ENCODE measurements around the gene PCSK5.

PCSK5 gene

DNA sequence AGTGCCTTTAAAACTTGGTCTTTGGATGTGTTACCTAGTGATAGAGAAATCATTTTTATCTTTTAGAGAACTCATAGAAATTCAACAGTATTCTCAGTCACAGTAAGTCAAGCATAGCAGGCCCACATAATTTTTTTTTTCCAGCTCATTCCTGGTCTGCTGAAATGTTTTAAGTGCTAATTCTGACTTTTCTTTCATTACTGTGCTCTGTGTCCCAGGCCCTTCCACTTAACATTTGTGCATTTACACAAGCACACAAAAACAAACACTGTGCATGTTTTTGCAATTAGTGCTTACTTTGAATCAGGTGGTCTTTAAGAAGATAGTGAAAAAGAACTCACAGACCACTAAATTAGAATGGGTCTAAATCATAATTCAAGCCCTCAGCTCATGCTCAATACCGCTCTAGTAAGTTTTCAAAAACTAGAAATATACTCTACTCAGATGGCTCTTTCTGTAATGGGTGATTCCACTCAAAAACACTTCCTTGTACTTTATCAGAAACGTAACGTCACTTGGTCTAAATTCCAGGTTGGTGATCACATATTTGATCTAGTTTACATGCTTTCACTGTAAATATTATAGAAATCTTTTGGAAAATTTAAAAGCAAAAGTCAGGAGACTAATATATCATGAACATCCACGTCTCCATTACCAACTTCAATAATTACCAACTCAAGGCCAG, 107.8 kb downstream of the PCSK5 start:
- DNase-seq (ENCODE audit: extremely low read depth, low read depth) = no peak
- H3K4me3 ChIP-seq (replicated peaks; ENCODE audit: low read depth, low read length) = no peak overlapping the region
- TF ChIP-seq, protein P1, sequence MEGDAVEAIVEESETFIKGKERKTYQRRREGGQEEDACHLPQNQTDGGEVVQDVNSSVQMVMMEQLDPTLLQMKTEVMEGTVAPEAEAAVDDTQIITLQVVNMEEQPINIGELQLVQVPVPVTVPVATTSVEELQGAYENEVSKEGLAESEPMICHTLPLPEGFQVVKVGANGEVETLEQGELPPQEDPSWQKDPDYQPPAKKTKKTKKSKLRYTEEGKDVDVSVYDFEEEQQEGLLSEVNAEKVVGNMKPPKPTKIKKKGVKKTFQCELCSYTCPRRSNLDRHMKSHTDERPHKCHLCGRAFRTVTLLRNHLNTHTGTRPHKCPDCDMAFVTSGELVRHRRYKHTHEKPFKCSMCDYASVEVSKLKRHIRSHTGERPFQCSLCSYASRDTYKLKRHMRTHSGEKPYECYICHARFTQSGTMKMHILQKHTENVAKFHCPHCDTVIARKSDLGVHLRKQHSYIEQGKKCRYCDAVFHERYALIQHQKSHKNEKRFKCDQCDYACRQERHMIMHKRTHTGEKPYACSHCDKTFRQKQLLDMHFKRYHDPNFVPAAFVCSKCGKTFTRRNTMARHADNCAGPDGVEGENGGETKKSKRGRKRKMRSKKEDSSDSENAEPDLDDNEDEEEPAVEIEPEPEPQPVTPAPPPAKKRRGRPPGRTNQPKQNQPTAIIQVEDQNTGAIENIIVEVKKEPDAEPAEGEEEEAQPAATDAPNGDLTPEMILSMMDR (IDR thresholded peaks at IDR 0.05; ENCODE audit: low read depth, low read length, missing control alignments) = no peak

DNA sequence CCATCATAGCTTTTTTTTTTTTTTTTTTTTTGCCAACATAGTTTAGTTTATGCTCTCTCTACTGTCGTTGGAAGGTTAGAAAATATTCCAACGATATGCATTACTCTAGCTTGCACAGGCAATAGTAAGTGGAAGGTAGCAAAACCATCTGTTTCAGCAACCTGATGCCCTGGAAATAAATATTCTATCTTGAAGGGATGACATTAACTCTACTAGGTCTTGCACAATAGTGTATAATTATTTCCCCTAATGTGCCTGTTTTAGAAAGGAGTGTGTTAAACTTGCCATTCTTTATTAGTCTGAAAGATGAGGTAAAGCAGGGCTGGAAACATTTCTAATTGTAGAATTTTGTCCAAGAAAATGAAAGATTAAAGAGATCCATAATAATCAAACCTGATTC, 111.0 kb downstream of the PCSK5 start:
- TF ChIP-seq, protein P1 (IDR thresholded peaks at IDR 0.05; ENCODE audit: low read depth, low read length, missing control alignments) = no peak
- H3K4me3 ChIP-seq (replicated peaks; ENCODE audit: low read depth, low read length) = no peak overlapping the region
- DNase-seq (ENCODE audit: extremely low read depth, low read depth) = no peak

DNA sequence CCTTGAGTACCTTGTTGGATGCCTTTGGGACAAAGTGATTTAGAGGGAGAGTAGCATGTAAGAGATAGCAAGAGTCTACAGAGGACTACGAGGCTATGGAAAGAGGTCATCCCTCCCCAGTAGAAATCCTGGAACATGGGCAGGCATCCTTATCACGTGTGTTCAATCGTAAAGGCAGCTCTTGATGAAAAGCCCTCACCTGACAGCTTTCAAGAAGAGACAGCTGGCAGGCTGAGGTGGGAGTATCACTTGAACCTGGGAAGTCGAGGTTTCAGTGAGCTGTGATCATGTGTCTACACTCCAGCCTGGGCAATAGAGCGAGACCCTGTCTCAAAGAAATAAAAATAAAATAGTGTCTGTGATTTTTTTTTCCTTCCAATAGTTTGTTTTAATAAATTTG, 112.6 kb downstream of the PCSK5 start:
- DNase-seq (ENCODE audit: extremely low read depth, low read depth) = no peak
- no peak overlapping the region for H3K4me3 ChIP-seq (replicated peaks; ENCODE audit: low read depth, low read length)
- TF ChIP-seq, protein P1 (IDR thresholded peaks at IDR 0.05; ENCODE audit: low read depth, low read length, missing control alignments) = no peak

DNA sequence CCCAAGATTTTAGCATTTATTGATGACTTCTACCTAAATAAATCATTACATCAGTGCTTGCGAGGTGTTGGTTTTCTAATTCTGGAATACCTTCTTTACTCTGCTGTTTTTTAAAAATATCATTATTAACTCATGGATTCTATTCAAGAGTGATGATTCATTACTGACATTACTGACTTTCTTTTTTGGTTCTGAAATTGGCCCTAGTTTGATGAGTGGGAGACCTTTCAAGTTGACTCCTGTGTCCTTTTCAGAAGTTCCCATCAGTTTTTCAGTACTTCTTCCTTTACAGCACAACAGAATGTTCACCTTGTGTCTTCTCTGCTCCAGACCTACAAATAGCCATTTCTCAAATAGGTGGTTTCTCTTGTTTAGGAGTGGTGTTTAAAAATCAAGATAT, 114.1 kb downstream of the PCSK5 start:
- TF ChIP-seq, protein P1 (IDR thresholded peaks at IDR 0.05; ENCODE audit: low read depth, low read length, missing control alignments) = no peak
- no peak for DNase-seq (ENCODE audit: extremely low read depth, low read depth)
- no peak overlapping the region for H3K4me3 ChIP-seq (replicated peaks; ENCODE audit: low read depth, low read length)

DNA sequence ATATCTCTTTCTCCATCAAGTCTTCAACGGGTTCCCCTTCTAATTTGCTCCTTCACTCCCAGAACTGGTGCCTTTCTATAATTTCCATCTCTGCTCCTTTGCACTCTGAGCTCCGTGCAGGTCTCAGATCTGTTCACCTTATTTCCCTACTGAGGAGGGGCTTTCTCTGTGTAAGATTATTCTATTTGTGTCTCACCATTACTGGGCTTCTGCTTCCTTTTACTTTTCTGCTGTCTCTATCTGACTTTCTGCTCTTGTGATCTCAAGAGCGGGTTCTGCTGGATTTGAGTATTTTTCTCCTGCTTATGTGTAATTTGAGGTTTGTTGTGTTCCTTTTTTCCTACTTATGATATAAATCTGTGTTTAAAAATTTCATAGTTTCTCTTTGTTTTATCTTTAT, 117.5 kb downstream of the PCSK5 start:
- TF ChIP-seq, protein P1 (IDR thresholded peaks at IDR 0.05; ENCODE audit: low read depth, low read length, missing control alignments) = no peak
- no peak for DNase-seq (ENCODE audit: extremely low read depth, low read depth)
- H3K4me3 ChIP-seq (replicated peaks; ENCODE audit: low read depth, low read length) = no peak overlapping the region

DNA sequence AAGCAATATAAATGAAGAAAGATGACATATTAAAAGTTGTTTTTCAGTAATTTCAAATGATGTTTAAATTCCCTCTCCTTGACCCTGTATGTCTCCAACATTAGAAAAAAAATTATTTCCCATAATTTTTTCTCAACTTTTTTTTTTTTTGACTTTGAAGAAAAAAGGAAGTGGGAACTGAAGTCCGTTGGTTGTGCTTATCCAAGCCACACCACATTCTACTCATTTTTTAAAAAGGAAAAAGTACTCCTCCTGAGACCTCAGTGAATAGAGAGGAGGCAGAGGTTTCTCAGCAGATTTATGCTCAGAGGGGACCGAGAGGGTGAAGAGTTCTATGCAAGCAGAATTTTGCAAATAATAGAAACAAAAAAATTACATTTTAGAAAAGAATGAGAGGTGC, 123.3 kb downstream of the PCSK5 start:
- no peak for DNase-seq (ENCODE audit: extremely low read depth, low read depth)

More for the DNA sequence above, 123.3 kb downstream of the PCSK5 start:
- TF ChIP-seq, protein P1 (IDR thresholded peaks at IDR 0.05; ENCODE audit: low read depth, low read length, missing control alignments) = no peak
- no peak overlapping the region for H3K4me3 ChIP-seq (replicated peaks; ENCODE audit: low read depth, low read length)

Data from HFF-Myc (cell line).